Cardiac muscle cell (in vitro differentiated cells and primary cell): ENCODE results near the gene ARHGAP26. TPM values are rescaled to one million over a fixed set of nuclear protein-coding genes. Genes with fewer than 3 reads are reported as not detected.
"Not testable (repeated sequence)": the region's sequence is repeated elsewhere in the genome, so short reads cannot be mapped to it uniquely, and the experiment has no call there.

Source experiments
- DNase-seq, 2 donors: peaks; one replicate each; pipeline versions ENCODE4 v3.0.0 to v3.0.0-alpha.2; 2010 to 2017; ENCODE audit warnings: low read depth in 1 of 2, low spot score in 1 of 2
- H3K27ac ChIP-seq: fragments of 200-600 bp; sonication (generic); 2 replicates; pipeline ENCODE4 v1.5.1; 2016
- H3K27me3 ChIP-seq: fragments of 200-600 bp; sonication (generic); 2 replicates; pipeline ENCODE4 v1.6.0; 2016; ENCODE audit warnings: control low read depth
- H3K36me3 ChIP-seq: fragments of 200-600 bp; sonication (generic); 2 replicates; pipeline ENCODE4 v1.5.1; 2016; ENCODE audit warnings: control low read depth
- H3K4me1 ChIP-seq: fragments of 200-600 bp; sonication (generic); 2 replicates; pipeline ENCODE4 v1.8.1; 2017; ENCODE audit warnings: low read depth, mild to moderate bottlenecking, mixed run types
- H3K4me3 ChIP-seq: fragments of 200-600 bp; sonication (generic); 2 replicates; pipeline ENCODE4 v1.5.1; 2016; ENCODE audit warnings: mild to moderate bottlenecking
- H3K9me3 ChIP-seq: fragments of 200-600 bp; sonication (generic); 2 replicates; pipeline ENCODE4 v1.5.1; 2017; ENCODE audit warnings: low read depth, mild to moderate bottlenecking, control low read depth
- polyA plus RNA-seq: library from polyadenylated mRNA; unstranded; fragments of >200 nt; fragmentation: Nextera tagmentation; extraction: Ambion mirVana; gene quantifications from 2 replicates; pipeline ENCODE4 v1.2.1, GENCODE V29; 2016
- total RNA-seq: library from RNA; depleted of rRNA; stranded (reverse); fragments of >200 nt; gene quantifications from 2 replicates; pipeline ENCODE4 v1.2.3, GENCODE V29; 2016
- TF ChIP-seq, protein P1 (sequence below): IDR thresholded peaks from 2 replicates; pipeline ENCODE4 v1.5.1; 2012; ENCODE audit warnings: low read depth, mild to moderate bottlenecking, low read length

The ARHGAP26 gene
- total and polyA plus RNA-seq, 2 experiments from 2014 or later, result 12.7 to 16.2 TPM

DNA sequence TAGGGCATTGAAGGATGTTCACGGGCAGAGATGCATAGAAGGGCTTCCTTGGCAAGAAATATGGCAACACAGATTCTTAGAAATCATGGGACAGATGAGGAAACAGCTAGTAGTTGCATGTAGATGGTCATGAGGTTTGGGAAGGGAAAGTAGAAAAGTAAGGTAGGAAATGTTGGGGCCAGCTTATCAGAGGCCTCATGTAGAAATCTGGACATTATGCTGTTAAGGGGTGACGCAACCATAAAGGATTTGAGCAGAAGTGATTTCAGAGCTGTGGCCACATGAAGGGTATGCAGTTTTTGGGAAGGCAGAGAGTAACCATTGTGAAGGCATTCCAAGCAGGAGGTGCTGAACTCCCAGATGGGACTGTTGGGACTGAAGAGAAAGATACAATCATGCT lies 224.0 kb downstream of the ARHGAP26 start:
- Histone ChIP-seq H3K36me3 (no peaks in the 10 kb centered on the region), H3K4me1 (no peaks in the 10 kb centered on the region), H3K27ac (no peak overlapping the region), H3K27me3 (no peaks in the 10 kb centered on the region), H3K9me3 (no peaks in the 10 kb centered on the region), H3K4me3 (no peak overlapping the region)
- TF ChIP-seq, protein P1, sequence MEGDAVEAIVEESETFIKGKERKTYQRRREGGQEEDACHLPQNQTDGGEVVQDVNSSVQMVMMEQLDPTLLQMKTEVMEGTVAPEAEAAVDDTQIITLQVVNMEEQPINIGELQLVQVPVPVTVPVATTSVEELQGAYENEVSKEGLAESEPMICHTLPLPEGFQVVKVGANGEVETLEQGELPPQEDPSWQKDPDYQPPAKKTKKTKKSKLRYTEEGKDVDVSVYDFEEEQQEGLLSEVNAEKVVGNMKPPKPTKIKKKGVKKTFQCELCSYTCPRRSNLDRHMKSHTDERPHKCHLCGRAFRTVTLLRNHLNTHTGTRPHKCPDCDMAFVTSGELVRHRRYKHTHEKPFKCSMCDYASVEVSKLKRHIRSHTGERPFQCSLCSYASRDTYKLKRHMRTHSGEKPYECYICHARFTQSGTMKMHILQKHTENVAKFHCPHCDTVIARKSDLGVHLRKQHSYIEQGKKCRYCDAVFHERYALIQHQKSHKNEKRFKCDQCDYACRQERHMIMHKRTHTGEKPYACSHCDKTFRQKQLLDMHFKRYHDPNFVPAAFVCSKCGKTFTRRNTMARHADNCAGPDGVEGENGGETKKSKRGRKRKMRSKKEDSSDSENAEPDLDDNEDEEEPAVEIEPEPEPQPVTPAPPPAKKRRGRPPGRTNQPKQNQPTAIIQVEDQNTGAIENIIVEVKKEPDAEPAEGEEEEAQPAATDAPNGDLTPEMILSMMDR, result no peak
- DNase-seq, result no peak

DNA sequence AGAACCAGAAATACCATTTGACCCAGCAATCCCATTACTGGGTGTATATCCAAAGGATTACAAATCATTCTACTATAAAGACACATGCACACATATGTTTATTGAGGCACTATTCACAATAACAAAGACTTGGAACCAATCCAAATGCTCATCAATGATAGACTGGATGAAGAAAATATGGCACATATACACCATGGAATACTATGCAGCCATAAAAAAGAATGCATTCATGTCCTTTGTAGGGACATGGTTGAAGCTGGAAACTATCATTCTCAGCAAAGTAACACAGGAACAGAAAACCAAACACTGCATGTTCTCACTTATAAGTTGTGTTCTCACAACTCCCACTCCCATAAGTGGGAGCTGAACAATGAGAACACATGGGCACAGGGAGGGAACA lies 225.4 kb downstream of the ARHGAP26 start:
- H3K4me3 ChIP-seq, H3K36me3 ChIP-seq, DNase-seq, H3K27me3 ChIP-seq, H3K27ac ChIP-seq, H3K9me3 ChIP-seq, H3K4me1 ChIP-seq: not testable (repeated sequence)

DNA sequence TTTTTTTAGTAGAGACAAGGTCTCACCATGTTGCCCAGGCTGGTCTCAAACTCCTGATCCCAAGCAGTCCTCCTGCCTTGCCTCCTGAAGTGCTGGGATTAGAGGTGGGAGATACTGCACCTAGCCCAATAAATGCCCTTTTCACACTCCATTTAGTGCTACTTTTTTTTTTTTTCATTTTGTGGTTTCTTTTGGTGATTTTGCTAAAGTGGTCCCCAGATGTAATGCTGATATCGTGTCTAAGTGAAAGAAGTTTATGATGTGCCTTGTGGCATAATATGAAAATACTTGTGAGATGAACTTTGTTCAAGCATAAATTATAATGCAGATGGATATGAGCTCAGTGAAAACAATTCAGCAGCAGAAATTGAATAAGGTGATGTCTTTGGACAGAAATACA lies 227.4 kb downstream of the ARHGAP26 start:
- H3K36me3 ChIP-seq, result no peaks in the 10 kb centered on the region
- H3K9me3 ChIP-seq, result no peaks in the 10 kb centered on the region
- no peak overlapping the region for H3K27ac ChIP-seq
- TF ChIP-seq, protein P1, result no peak
- H3K4me1 ChIP-seq, result no peaks in the 10 kb centered on the region
- no peak overlapping the region for H3K4me3 ChIP-seq
- DNase-seq, result no peak
- H3K27me3 ChIP-seq, result no peaks in the 10 kb centered on the region

DNA sequence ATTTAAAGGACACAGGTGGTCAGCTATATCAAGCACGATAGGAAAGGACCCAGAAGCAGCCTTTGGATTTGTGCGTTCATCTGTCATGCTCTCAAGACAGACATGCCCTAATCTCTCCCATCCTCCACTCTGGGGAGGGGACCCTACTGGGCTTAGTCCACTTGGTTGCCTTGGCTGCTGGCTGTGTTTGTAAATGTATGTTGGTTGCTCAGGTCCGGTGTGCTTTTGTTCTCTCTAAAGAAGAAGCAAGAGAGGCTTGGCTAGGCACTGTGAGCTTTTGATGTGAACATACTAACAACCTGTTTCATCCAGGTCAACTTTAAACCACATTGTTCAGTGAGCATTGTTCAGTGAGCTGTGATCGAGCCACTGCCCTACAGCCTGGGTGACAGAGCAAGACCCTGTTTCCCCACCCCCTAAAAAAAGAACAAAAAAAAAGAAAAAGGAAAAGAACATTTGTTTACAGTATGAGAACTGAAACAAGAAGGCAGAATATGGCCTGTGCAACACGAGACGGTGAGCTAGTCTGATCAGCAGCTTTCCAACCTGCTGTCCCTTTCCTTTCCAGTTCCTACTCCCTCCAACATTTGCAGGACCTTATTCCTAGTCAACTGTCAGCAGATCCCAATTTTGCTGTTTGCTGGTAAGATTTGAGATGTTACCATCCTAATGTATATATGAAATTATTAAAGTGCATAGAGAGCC lies 228.3 kb downstream of the ARHGAP26 start:
- H3K4me1 ChIP-seq, result no peaks in the 10 kb centered on the region
- H3K9me3 ChIP-seq, result no peaks in the 10 kb centered on the region
- no peaks in the 10 kb centered on the region for H3K36me3 ChIP-seq
- H3K4me3 ChIP-seq, result no peak overlapping the region
- H3K27me3 ChIP-seq, result no peaks in the 10 kb centered on the region
- DNase-seq, result no peak
- TF ChIP-seq, protein P1, result no peak
- no peak overlapping the region for H3K27ac ChIP-seq

DNA sequence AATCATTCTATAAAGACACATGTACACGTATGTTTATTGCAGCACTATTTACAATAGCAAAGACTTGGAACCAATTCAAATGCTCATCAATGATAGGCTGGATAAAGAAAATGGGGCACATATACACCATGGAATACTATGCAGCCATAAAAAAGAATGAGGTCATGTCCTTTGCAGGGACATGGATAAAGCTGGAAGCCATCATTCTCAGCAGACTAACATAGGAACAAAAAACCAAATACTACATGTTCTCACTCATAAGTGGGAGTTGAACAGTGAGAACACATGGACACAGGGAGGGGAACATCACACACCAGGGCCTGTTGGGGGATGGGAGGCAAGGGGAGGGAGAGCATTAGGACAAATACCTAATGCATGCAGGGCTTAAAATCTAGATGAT lies 230.4 kb downstream of the ARHGAP26 start:
- not testable (repeated sequence) for DNase-seq, H3K4me1 ChIP-seq, H3K27me3 ChIP-seq, H3K27ac ChIP-seq, H3K9me3 ChIP-seq, H3K4me3 ChIP-seq, H3K36me3 ChIP-seq

DNA sequence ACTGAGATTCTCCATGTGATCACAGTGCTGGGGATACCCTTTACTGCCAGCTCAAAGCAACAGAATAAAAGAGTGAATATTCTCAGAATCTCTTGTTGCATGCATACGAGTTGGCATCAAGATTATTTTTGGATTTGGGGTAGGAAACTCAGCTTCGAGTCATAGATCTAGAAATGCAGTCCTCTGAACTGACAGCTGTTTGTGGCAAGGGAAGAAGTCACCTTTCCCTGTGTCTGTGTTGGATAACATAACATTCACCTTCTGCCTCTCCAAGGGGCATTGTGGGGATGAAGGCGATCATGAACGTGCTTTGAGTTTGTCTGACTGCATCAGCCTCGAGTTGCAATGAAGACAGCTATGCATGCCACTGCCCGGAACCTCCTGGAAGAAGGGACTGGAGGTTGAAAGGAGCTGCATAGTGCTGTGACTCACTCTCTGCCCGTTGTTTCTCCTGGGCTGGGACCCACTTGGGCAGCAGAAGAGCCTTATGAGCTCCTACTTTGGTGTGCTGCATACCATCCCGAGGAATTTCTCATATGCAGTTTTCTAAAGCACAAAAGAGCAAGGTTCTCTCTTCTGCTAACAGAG lies 231.7 kb downstream of the ARHGAP26 start:
- Histone ChIP-seq H3K36me3 (no peaks in the 10 kb centered on the region), H3K27me3 (no peaks in the 10 kb centered on the region), H3K27ac (no peak overlapping the region), H3K9me3 (no peaks in the 10 kb centered on the region), H3K4me1 (peaks cover 5% of the 10 kb centered on the region), H3K4me3 (no peak overlapping the region)
- TF ChIP-seq, protein P1, result no peak
- DNase-seq, result peak in 1 of 2 donors; percentile 70
